GM12891 (cell line): ENCODE measurements around the gene KIF14.
A peak's percentile ranks its signal among the peaks of the same experiment; 100 is the strongest.
"Not testable (repeated sequence)": the region's sequence is repeated elsewhere in the genome, so short reads cannot be mapped to it uniquely, and the experiment has no call there.

Experiments
- DNase-seq: peaks from one replicate; pipeline ENCODE4 v3.0.0; 2011; ENCODE audit warnings: low spot score; ENCODE audit not compliant: insufficient read length
- FAIRE-seq: peaks from 2 replicates; lab custom pipeline; 2011; peaks lifted over from hg19 to GRCh38; lab: Jason Lieb, UNC
- PAX5 ChIP-seq: IDR thresholded peaks from 2 replicates; pipeline ENCODE4 v1.6.1; 2011; ENCODE audit warnings: low read length, moderate library complexity, mild to moderate bottlenecking; ENCODE audit not compliant: insufficient read depth, severe bottlenecking
- POLR2A ChIP-seq: IDR thresholded peaks from 2 replicates; pipeline ENCODE4 v1.6.1; 2011; ENCODE audit warnings: low read depth, low read length, control low read depth
- POLR2AphosphoS5 ChIP-seq: IDR thresholded peaks from 2 replicates; pipeline ENCODE4 v1.6.1; 2011; ENCODE audit warnings: low read depth, low read length, control low read depth
- POU2F2 ChIP-seq: IDR thresholded peaks from 2 replicates; pipeline ENCODE4 v1.6.1; 2011; ENCODE audit warnings: low read depth, mild to moderate bottlenecking, control low read depth, low read length, moderate library complexity
- SPI1 ChIP-seq: IDR thresholded peaks from 2 replicates; pipeline ENCODE4 v1.6.1; 2011; ENCODE audit warnings: low read depth, low read length, control low read depth
- TAF1 ChIP-seq: IDR thresholded peaks from 2 replicates; pipeline ENCODE4 v1.6.1; 2011; ENCODE audit warnings: low read depth, low read length, control low read depth

The KIF14 gene

DNA sequence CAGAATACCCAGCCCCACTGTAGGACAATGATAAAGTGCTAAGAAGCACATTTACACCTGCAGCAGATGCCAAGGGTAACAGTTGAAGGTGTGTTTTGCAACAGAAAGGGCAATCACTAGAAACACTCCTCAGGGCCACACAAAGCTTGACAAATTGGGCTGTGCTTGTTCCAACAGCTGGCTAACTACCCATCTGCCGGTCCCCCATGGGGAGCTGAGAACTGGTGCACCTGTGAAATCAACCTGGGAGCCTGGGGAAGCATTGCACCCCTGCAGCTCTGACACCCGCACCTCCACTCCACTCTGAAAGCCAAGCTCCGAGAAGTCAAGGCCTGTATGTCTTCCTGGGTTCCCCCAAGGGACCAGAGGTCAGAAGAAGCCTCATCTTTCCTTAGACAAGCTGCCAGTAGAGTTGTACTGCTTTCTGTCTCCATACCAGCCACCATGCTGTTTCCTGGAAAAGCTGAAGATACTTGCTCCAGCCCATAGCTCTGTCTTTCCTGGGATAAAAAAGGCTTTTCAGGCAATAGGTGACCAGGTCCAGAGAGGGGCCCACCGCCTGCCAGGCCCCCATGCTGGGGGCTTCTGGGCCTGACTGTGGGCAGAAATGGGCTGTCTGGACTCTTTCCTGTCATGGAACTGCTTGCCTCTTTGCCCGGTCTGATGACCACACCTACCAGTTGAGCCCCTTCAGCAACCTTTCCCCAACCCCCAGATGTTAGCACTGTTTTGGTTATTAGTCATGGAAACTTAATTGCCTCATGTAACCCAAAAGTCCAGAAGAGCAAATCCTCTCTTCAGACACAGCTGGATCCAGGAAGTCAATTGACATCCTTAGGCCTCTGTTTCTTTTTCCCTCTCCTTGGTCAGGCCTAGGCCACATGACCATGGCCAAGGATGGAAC lies 93.6 kb downstream of the KIF14 start:
- TF ChIP-seq POLR2AphosphoS5 = no peak
- no peak for TF ChIP-seq SPI1
- no peak for TF ChIP-seq PAX5
- no peak for TF ChIP-seq POLR2A
- FAIRE-seq (no peak), DNase-seq (no peak)

DNA sequence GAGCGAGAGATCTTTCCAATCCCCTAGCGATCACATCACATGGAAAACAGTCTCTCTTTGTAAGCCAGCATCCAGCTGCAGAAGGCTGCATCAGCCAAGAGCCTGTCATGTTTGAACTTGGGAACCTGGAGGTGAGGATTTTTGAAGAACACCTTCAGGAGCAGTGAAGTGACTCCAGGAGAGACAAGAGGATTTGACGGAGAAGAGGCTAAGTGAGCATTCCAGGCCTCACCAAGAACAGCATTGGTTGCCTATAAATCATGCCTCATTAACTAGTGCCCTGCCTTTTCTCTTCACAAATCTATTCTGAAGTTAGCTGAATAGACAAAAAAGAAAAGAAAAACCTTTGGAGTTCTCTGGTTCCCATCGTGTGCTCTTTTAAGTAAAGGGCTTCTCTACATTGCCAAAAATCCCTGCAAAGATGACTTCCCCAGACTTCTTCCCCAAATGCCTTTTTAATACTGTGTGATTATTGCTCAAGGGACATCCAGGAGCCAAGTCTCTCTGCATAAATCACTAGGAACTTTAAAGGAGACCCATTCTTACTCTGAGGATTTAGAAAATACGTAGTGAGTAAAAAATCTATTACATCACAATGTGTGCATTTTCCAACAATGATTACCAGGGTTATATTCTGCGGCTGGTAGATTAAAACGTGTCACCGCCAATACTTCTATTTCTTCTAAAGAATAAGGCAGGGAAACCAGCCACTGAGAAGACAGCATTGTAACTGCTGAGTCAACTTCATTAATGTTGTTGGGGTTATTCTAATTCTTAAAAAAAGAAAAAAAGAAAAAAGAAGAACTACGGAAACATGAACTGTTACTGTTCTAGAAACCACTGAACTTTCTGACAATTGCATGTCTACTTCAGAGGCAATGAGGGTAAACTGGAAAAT lies 95.2 kb downstream of the KIF14 start:
- TF ChIP-seq POU2F2 (no peak), TAF1 (no peak), SPI1 (no peak)
- DNase-seq = no peak
- FAIRE-seq = no peak

DNA sequence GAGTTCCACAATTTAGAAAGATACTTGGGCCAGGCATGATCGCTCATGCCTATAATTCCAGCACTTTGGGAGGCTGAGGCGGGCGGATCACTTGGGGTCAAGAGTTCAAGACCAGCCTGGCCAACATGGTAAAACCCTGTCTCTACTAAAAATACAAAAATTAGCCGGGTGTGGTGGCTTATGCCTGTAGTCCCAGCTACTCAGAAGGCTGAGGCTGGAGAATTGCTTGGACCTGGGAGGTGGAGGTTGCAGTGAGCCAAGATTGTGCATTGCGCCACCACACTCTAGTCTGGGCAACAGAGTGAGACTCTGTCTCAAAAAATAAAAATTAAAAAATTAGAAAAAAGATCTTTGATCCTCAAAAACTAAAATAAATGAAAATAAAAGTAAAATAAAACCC lies 96.0 kb downstream of the KIF14 start:
- not testable (repeated sequence) for FAIRE-seq, DNase-seq

DNA sequence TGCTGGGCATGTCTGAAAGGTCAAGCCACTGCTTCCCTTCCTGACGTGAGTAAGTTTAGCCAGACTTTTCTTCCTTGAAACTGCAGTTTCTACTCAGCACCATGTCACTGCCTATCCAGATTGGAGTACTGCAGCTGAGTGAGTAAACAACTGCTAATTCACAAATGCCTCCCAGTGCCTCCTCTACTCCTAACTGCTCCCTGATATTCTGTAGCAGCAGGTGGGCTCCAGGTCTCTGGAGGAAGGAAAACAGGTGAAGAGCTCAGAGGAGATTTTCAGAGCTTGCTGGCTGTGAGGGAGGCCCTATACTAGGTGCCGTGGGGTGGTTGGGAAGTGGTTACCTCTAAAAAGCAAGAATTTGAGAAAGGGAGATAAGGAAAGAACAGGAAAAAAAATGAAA lies 96.5 kb downstream of the KIF14 start:
- TF ChIP-seq POLR2A (no peak), TAF1 (no peak), PAX5 (no peak), POLR2AphosphoS5 (no peak), POU2F2 (no peak), SPI1 (no peak)
- no peak for FAIRE-seq
- no peak for DNase-seq

DNA sequence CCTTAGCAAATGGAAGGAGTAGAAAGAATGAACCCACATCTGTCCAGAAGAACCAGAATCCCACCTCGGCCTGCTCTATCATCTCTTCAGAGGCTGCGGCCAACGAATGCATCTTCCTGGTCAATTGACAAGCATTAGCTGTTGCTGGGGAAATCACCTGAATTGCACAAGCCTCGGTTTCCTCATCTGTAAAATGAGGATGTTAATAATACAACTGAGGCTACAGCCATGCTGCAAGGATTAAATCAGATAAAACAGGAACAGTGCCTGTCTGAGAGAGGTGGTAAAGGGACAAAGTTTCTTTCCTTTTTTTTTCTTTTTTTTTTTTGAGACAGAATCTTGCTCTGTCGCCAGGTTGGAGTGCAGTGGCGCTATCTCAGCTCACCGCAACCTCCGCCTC lies 99.8 kb downstream of the KIF14 start:
- no peak for TF ChIP-seq POLR2A
- TF ChIP-seq POLR2AphosphoS5 = no peak
- TF ChIP-seq TAF1 = no peak
- TF ChIP-seq POU2F2 = no peak
- no peak for TF ChIP-seq PAX5
- no peak for TF ChIP-seq SPI1
- DNase-seq = no peak
- FAIRE-seq = no peak

DNA sequence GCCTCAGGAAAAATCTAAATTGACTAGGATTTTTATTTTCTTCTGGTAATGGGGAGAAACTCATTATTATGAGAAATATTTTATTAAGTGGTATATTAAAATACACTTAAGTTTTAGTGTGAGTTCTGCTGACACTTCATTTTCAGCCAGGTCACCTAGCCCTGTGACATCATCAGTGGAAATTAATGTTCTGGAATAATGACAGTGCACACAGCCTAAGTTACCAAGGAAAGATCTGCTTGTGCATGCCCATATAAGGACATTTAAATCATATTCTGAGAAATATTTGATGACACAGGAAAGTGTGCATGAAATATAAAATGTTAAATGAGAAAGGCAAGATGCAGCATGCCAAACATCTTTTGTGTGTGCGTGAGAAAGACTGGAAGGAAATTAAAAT lies 102.0 kb downstream of the KIF14 start:
- FAIRE-seq (no peak), DNase-seq (no peak)
- TF ChIP-seq POLR2A (no peak), POLR2AphosphoS5 (no peak), POU2F2 (no peak), PAX5 (no peak), SPI1 (no peak), TAF1 (no peak)

DNA sequence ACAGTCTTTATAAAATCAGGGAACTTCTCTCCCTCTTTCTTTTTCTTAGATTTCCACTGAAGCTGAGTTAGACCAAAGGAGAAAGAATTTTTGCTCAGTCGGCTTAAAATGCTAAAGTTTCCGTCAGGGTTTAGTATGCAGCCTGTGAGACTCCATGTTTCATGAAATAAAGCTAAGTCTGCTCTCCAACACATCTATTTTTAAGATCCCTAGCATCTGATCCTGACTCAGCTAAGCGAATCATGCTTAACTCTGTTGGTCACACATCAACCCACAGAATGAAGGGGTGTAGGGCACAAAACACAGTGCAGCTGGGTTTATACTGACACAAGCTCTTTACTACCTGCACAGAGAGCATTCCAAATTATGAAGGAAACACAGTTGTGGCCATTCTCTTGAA lies 108.4 kb downstream of the KIF14 start:
- no peak for DNase-seq
- TF ChIP-seq TAF1 (no peak), POU2F2 (no peak), POLR2A (no peak), SPI1 (no peak), PAX5 (no peak), POLR2AphosphoS5 (no peak)
- FAIRE-seq = no peak

DNA sequence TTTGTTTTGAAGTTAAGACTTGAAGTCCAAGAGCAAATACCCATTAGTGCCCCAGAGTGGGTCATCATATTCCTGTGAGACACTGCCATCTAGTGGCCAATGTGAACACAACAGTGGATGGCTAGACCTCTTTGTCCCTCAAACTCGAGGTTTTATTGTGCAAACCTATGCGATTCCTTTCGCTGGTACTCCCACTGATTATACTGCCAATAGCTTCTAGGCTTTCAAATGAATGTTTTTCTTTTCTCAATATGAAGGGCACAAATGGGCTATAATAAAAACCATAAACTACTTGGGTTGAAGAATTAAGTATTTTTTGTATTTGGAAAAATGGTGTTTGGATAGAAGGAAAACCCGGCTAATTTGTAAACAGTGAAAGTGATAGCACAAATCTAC lies 110.3 kb downstream of the KIF14 start:
- FAIRE-seq (peak; percentile 96), DNase-seq (peak; percentile 40)
- no peak for TF ChIP-seq SPI1
- no peak for TF ChIP-seq PAX5
- TF ChIP-seq POU2F2 = no peak
- no peak for TF ChIP-seq TAF1

DNA sequence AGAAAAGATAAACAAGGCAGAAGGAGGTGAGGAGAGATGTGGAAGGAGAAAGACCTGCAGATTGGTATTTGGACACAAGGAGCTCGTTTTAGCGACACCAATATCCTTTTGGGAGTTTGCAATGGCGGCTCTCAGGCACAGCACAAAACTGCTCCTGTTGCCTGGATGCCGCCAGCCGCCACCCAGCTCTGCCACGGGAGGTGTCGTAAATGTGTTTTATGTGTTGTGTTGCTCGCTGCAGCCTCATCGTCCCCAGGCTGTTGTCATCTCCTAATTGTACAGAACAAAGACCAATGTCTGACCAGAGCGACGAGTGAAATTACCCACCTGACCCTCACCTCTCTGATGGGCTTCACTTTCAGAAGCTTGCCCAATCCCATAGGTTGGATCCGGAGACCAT lies 114.1 kb downstream of the KIF14 start:
- TF ChIP-seq PAX5 = no peak
- TF ChIP-seq TAF1 = no peak
- TF ChIP-seq POLR2A = no peak
- TF ChIP-seq POU2F2 = no peak
- TF ChIP-seq SPI1 = no peak
- no peak for TF ChIP-seq POLR2AphosphoS5
- FAIRE-seq (no peak), DNase-seq (no peak)

DNA sequence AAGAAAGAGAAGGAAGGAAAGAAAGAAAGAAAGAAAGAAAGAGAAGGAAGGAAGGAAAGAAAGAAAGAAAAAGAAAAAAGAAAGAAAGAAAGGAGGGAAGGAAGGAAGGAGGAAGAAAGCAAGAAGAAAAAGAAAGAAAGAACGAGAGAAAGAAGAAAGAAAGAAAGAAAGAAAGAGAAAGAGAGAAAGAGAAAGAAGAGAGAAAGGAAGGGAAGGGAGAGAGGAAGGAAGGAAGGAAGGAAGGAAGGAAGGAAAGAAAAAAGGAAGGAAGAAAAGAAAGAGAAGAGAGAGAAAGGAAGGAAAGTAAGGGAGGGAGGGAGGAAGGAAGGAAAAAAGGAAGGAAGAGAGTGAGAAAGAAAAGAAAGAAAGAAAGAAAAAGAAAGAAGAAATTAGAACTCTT lies 115.3 kb downstream of the KIF14 start:
- no peak for TF ChIP-seq TAF1
- DNase-seq (no peak), FAIRE-seq (no peak)
